Measurements from ENCODE around the gene TNFRSF13B. TPM values are rescaled to one million over a fixed set of nuclear protein-coding genes. Genes with fewer than 3 reads are reported as not detected.

TNFRSF13B gene
- total and polyA plus RNA-seq, 2 experiments from 2014 or later: 0.24 TPM; not detected in 1

GRCh38 chr17:16906680-16907079 is 65.2 kb downstream of the TNFRSF13B start:
- DNase-seq (ENCODE audit: low spot score) (no peak), ATAC-seq (no peak)
- no peaks in the 10 kb centered on the region; the same call in 2 of the 3 replicates for H3K36me3 Mint-ChIP-seq (ENCODE audit: low read depth)
- Histone ChIP-seq H3K4me3 (no peak overlapping the region), H2AFZ (no peak overlapping the region), H3F3A (replicated peaks; ENCODE audit: low read depth) (no peaks in the 10 kb centered on the region), H3K36me3 (ENCODE audit: insufficient read depth) (no peaks in the 10 kb centered on the region), H3K27ac (ENCODE audit: low read depth) (no peak overlapping the region), H3K27me3 (ENCODE audit: insufficient read depth) (no peaks in the 10 kb centered on the region), H3K4me1 (ENCODE audit: insufficient read depth) (0 out of 2 replicates have a peak, but pooled peaks cover 3% of the 10 kb centered on the region), H3K4me2 (no peak overlapping the region), H4K20me1 (replicated peaks; ENCODE audit: insufficient read depth) (no peaks in the 10 kb centered on the region), H3K79me2 (replicated peaks; ENCODE audit: insufficient read depth) (no peaks in the 10 kb centered on the region), H3K9me2 (ENCODE audit: insufficient read depth) (no peaks in the 10 kb centered on the region)
- no peak overlapping the region for H3K4me3 Mint-ChIP-seq
- H3K27ac Mint-ChIP-seq: no peak overlapping the region
- peaks cover 4% of the 10 kb centered on the region; the same call in 1 of the 3 replicates for H3K9me3 Mint-ChIP-seq
- H3K4me1 Mint-ChIP-seq: peaks cover 18% of the 10 kb centered on the region
- TF ChIP-seq ZNF331 (CRISPR knock-in tag; IDR thresholded peaks at IDR 0.05; ENCODE audit: low read depth) (no peak), CTCF (conservative IDR thresholded peaks at IDR 0.05; ENCODE audit: low read depth in 2 of 2) (no peak), POLR2AphosphoS5 (IDR thresholded peaks at IDR 0.05; ENCODE audit: low read depth) (no peak), STAT1 (IDR thresholded peaks at IDR 0.05; ENCODE audit: unreplicated experiment) (no peak), JUNB (IDR thresholded peaks at IDR 0.05; ENCODE audit: unreplicated experiment) (no peak), ETS1 (IDR thresholded peaks at IDR 0.05) (no peak), EZH2phosphoT487 (IDR thresholded peaks at IDR 0.05; ENCODE audit: unreplicated experiment) (no peak), EZH2 (IDR thresholded peaks at IDR 0.05; ENCODE audit: low read depth, unreplicated experiment) (no peak)
- TF ChIP-seq, protein P1, sequence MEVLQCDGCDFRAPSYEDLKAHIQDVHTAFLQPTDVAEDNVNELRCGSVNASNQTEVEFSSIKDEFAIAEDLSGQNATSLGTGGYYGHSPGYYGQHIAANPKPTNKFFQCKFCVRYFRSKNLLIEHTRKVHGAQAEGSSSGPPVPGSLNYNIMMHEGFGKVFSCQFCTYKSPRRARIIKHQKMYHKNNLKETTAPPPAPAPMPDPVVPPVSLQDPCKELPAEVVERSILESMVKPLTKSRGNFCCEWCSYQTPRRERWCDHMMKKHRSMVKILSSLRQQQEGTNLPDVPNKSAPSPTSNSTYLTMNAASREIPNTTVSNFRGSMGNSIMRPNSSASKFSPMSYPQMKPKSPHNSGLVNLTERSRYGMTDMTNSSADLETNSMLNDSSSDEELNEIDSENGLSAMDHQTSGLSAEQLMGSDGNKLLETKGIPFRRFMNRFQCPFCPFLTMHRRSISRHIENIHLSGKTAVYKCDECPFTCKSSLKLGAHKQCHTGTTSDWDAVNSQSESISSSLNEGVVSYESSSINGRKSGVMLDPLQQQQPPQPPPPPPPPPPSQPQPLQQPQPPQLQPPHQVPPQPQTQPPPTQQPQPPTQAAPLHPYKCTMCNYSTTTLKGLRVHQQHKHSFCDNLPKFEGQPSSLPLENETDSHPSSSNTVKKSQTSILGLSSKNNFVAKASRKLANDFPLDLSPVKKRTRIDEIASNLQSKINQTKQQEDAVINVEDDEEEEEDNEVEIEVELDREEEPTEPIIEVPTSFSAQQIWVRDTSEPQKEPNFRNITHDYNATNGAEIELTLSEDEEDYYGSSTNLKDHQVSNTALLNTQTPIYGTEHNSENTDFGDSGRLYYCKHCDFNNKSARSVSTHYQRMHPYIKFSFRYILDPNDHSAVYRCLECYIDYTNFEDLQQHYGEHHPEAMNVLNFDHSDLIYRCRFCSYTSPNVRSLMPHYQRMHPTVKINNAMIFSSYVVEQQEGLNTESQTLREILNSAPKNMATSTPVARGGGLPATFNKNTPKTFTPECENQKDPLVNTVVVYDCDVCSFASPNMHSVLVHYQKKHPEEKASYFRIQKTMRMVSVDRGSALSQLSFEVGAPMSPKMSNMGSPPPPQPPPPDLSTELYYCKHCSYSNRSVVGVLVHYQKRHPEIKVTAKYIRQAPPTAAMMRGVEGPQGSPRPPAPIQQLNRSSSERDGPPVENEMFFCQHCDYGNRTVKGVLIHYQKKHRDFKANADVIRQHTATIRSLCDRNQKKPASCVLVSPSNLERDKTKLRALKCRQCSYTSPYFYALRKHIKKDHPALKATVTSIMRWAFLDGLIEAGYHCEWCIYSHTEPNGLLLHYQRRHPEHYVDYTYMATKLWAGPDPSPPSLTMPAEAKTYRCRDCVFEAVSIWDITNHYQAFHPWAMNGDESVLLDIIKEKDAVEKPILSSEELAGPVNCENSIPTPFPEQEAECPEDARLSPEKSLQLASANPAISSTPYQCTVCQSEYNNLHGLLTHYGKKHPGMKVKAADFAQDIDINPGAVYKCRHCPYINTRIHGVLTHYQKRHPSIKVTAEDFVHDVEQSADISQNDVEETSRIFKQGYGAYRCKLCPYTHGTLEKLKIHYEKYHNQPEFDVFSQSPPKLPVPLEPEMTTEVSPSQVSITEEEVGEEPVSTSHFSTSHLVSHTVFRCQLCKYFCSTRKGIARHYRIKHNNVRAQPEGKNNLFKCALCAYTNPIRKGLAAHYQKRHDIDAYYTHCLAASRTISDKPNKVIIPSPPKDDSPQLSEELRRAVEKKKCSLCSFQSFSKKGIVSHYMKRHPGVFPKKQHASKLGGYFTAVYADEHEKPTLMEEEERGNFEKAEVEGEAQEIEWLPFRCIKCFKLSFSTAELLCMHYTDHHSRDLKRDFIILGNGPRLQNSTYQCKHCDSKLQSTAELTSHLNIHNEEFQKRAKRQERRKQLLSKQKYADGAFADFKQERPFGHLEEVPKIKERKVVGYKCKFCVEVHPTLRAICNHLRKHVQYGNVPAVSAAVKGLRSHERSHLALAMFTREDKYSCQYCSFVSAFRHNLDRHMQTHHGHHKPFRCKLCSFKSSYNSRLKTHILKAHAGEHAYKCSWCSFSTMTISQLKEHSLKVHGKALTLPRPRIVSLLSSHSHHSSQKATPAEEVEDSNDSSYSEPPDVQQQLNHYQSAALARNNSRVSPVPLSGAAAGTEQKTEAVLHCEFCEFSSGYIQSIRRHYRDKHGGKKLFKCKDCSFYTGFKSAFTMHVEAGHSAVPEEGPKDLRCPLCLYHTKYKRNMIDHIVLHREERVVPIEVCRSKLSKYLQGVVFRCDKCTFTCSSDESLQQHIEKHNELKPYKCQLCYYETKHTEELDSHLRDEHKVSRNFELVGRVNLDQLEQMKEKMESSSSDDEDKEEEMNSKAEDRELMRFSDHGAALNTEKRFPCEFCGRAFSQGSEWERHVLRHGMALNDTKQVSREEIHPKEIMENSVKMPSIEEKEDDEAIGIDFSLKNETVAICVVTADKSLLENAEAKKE (CRISPR knock-in tag; IDR thresholded peaks at IDR 0.05): no peak
- TF ChIP-seq, protein P2, sequence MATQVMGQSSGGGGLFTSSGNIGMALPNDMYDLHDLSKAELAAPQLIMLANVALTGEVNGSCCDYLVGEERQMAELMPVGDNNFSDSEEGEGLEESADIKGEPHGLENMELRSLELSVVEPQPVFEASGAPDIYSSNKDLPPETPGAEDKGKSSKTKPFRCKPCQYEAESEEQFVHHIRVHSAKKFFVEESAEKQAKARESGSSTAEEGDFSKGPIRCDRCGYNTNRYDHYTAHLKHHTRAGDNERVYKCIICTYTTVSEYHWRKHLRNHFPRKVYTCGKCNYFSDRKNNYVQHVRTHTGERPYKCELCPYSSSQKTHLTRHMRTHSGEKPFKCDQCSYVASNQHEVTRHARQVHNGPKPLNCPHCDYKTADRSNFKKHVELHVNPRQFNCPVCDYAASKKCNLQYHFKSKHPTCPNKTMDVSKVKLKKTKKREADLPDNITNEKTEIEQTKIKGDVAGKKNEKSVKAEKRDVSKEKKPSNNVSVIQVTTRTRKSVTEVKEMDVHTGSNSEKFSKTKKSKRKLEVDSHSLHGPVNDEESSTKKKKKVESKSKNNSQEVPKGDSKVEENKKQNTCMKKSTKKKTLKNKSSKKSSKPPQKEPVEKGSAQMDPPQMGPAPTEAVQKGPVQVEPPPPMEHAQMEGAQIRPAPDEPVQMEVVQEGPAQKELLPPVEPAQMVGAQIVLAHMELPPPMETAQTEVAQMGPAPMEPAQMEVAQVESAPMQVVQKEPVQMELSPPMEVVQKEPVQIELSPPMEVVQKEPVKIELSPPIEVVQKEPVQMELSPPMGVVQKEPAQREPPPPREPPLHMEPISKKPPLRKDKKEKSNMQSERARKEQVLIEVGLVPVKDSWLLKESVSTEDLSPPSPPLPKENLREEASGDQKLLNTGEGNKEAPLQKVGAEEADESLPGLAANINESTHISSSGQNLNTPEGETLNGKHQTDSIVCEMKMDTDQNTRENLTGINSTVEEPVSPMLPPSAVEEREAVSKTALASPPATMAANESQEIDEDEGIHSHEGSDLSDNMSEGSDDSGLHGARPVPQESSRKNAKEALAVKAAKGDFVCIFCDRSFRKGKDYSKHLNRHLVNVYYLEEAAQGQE (IDR thresholded peaks at IDR 0.05; ENCODE audit: unreplicated experiment): no peak
- no peaks in the 10 kb centered on the region for H3K27me3 Mint-ChIP-seq (ENCODE audit: insufficient read depth, low read depth, poor library complexity)
